SU-DHL-6 (cell line): Measurements from ENCODE around the gene SLC25A47.

ENCODE experiments used
- H2AFZ ChIP-seq: fragments of 200-600 bp; sonication (generic); 2 replicates; pipeline ENCODE4 v1.6.1; 2014; ENCODE audit warnings: low read depth, mild to moderate bottlenecking, moderate library complexity, mixed read lengths, antibody characterized with exemption, low read length; ENCODE audit not compliant: severe bottlenecking
- H3F3A ChIP-seq: fragments of 200-600 bp; shearing (Covaris generic); 2 replicates; pipeline ENCODE4 v1.6.0; 2016; ENCODE audit warnings: antibody characterized with exemption, mild to moderate bottlenecking; ENCODE audit not compliant: insufficient read depth
- H3K27ac ChIP-seq: fragments of 200-600 bp; sonication (generic); 2 replicates; pipeline ENCODE4 v1.5.1; 2016; ENCODE audit warnings: low read depth, mild to moderate bottlenecking, low read length, moderate library complexity, mixed read lengths
- H3K27me3 ChIP-seq: fragments of 200-600 bp; sonication (generic), shearing (Covaris generic); 2 replicates; pipeline ENCODE4 v1.6.0; 2014; ENCODE audit warnings: mild to moderate bottlenecking, low read length
- H3K36me3 ChIP-seq: fragments of 200-600 bp; sonication (generic); 2 replicates; pipeline ENCODE4 v1.6.1; 2014; ENCODE audit warnings: mild to moderate bottlenecking, low read length, mixed read lengths
- H3K4me2 ChIP-seq: fragments of 300-600, 200-600 bp; shearing (Covaris generic), sonication (generic); 2 replicates; pipeline ENCODE4 v1.6.0; 2014; ENCODE audit warnings: low read length, low read depth, mild to moderate bottlenecking; ENCODE audit not compliant: poor library complexity, severe bottlenecking
- H3K4me3 ChIP-seq: fragments of 200-600 bp; sonication (generic); 2 replicates; pipeline ENCODE4 v1.5.1; 2014; ENCODE audit warnings: antibody characterized with exemption, low read length, mild to moderate bottlenecking, mixed read lengths; ENCODE audit not compliant: insufficient read depth, poor library complexity, severe bottlenecking
- H3K79me2 ChIP-seq: fragments of 200-600 bp; sonication (generic); 2 replicates; pipeline ENCODE4 v1.6.1; 2014; ENCODE audit warnings: mild to moderate bottlenecking, low read length, moderate library complexity; ENCODE audit not compliant: insufficient read depth
- H3K9ac ChIP-seq: fragments of 200-600 bp; sonication (generic); 2 replicates; pipeline ENCODE4 v1.7.0; 2014; ENCODE audit warnings: mild to moderate bottlenecking, low read length
- H3K9me2 ChIP-seq: fragments of 200-600 bp; sonication (generic); replicated peaks from 2 replicates; pipeline ENCODE4 v1.6.1; 2014; ENCODE audit warnings: low read length; ENCODE audit not compliant: insufficient read depth
- H3K9me3 ChIP-seq: fragments of 200-600 bp; sonication (generic); 2 replicates; pipeline ENCODE4 v1.6.1; 2014; ENCODE audit warnings: low read length, mixed read lengths; ENCODE audit not compliant: insufficient read depth
- H4K20me1 ChIP-seq: fragments of 200-600 bp; sonication (generic); 2 replicates; pipeline ENCODE4 v1.6.1; 2014; ENCODE audit warnings: low read depth, mild to moderate bottlenecking, antibody characterized with exemption, low read length, moderate library complexity, mixed read lengths
- CTCF ChIP-seq: fragments of 200-600 bp; sonication (generic); IDR thresholded peaks from one replicate; pipeline ENCODE4 v1.5.1; 2017; ENCODE audit warnings: antibody characterized with exemption, mild to moderate bottlenecking, low read length, moderate library complexity; ENCODE audit not compliant: insufficient read depth, poor library complexity, severe bottlenecking
- EZH2phosphoT487 ChIP-seq: fragments of 200-600 bp; sonication (generic), shearing (Covaris generic); conservative IDR thresholded peaks from 2 replicates; pipeline ENCODE4 v1.6.1; 2018; ENCODE audit warnings: mild to moderate bottlenecking, antibody characterized with exemption, low read length, moderate library complexity, mixed read lengths

The SLC25A47 gene

GRCh38 chr14:100328495-100329163, 5.5 kb downstream of the SLC25A47 start:
- no peak overlapping the region for H3K9ac ChIP-seq
- no peaks in the 10 kb centered on the region for H3K79me2 ChIP-seq
- H3F3A ChIP-seq = no peaks in the 10 kb centered on the region
- no peaks in the 10 kb centered on the region for H3K9me3 ChIP-seq
- no peak overlapping the region for H3K27ac ChIP-seq
- H3K36me3 ChIP-seq = no peaks in the 10 kb centered on the region
- H3K4me3 ChIP-seq = no peak overlapping the region
- H4K20me1 ChIP-seq = no peaks in the 10 kb centered on the region
- TF ChIP-seq EZH2phosphoT487 (no peak), CTCF (no peak)
- no peak overlapping the region for H2AFZ ChIP-seq
- H3K27me3 ChIP-seq = no peaks in the 10 kb centered on the region
- no peaks in the 10 kb centered on the region for H3K9me2 ChIP-seq
- H3K4me2 ChIP-seq = no peak overlapping the region

GRCh38 chr14:100329233-100330006, 6.3 kb downstream of the SLC25A47 start:
- TF ChIP-seq EZH2phosphoT487 (no peak), CTCF (no peak)
- Histone ChIP-seq H2AFZ (no peak overlapping the region), H3F3A (no peaks in the 10 kb centered on the region), H3K27me3 (no peaks in the 10 kb centered on the region), H3K9me3 (no peaks in the 10 kb centered on the region), H3K36me3 (no peaks in the 10 kb centered on the region), H3K27ac (no peak overlapping the region), H3K4me3 (no peak overlapping the region), H3K9ac (no peak overlapping the region), H3K79me2 (no peaks in the 10 kb centered on the region), H3K4me2 (no peak overlapping the region), H3K9me2 (no peaks in the 10 kb centered on the region), H4K20me1 (no peaks in the 10 kb centered on the region)

DNA sequence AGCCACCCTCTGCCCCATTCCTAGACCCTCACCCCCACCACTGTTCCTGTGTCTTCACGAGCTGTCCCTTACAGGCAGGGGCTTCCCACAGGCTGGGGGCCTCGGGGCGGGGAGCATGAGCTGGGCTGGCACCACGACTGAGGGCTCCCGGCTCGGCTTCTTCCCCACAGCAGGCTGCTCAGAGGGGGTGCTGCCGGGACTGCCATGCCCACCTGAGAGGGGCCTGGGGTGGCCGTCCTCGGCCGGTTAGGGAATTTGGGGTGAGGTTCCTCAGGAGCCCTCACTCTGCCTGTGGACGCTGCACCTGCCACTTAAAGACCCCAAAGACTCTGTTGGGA, 6.8 kb downstream of the SLC25A47 start:
- H3K9ac ChIP-seq = no peak overlapping the region
- H3K4me2 ChIP-seq = no peak overlapping the region
- no peaks in the 10 kb centered on the region for H3K27me3 ChIP-seq
- no peak overlapping the region for H3K27ac ChIP-seq
- H3K9me3 ChIP-seq = no peaks in the 10 kb centered on the region
- H3K9me2 ChIP-seq = no peaks in the 10 kb centered on the region
- no peak overlapping the region for H2AFZ ChIP-seq
- no peaks in the 10 kb centered on the region for H3K79me2 ChIP-seq
- no peaks in the 10 kb centered on the region for H4K20me1 ChIP-seq
- no peaks in the 10 kb centered on the region for H3K36me3 ChIP-seq
- no peak overlapping the region for H3K4me3 ChIP-seq
- H3F3A ChIP-seq = no peaks in the 10 kb centered on the region
- TF ChIP-seq CTCF (no peak), EZH2phosphoT487 (no peak)
